Endodermal cell (in vitro differentiated cells): Measurements from ENCODE around the gene RALGPS2. TPM values are rescaled to one million over a fixed set of nuclear protein-coding genes. Genes with fewer than 3 reads are reported as not detected.
A peak's percentile ranks its signal among the peaks of the same experiment; 100 is the strongest.

ENCODE experiments used
- DNase-seq: peaks from one replicate; pipeline ENCODE4 v3.0.0-alpha.2; 2017
- H3K27ac ChIP-seq: 2 replicates; pipeline ENCODE4 v1.5.1; 2013; ENCODE audit warnings: mild to moderate bottlenecking, low read depth, low read length, moderate library complexity
- H3K27me3 ChIP-seq: 2 replicates; pipeline ENCODE4 v1.6.1; 2013; ENCODE audit warnings: mild to moderate bottlenecking, low read length, moderate library complexity; ENCODE audit not compliant: insufficient read depth, control insufficient read depth, poor library complexity, severe bottlenecking
- H3K36me3 ChIP-seq: 2 replicates; pipeline ENCODE4 v1.7.0; 2013; ENCODE audit warnings: mild to moderate bottlenecking, low read length, moderate library complexity; ENCODE audit not compliant: control insufficient read depth, insufficient read depth
- H3K4me1 ChIP-seq: one replicate; pipeline ENCODE4 v1.7.0; 2013; ENCODE audit warnings: low read length; ENCODE audit not compliant: control insufficient read depth, insufficient read depth
- H3K4me3 ChIP-seq: 2 replicates; pipeline ENCODE4 v1.5.1; 2013; ENCODE audit warnings: mild to moderate bottlenecking, low read length, moderate library complexity
- H3K9ac ChIP-seq: 2 replicates; pipeline ENCODE4 v1.6.1; 2013; ENCODE audit warnings: mild to moderate bottlenecking, low read length, moderate library complexity; ENCODE audit not compliant: poor library complexity, severe bottlenecking; ENCODE audit errors: extremely low read depth
- H3K9me3 ChIP-seq: 2 replicates; pipeline ENCODE4 v1.6.1; 2013; ENCODE audit warnings: mild to moderate bottlenecking, low read length, moderate library complexity; ENCODE audit not compliant: control insufficient read depth
- H3K27ac Mint-ChIP-seq: 2 replicates; pipeline ENCODE4 v1.8.0; 2020; ENCODE audit warnings: mixed read lengths
- H3K27me3 Mint-ChIP-seq: 2 replicates; pipeline ENCODE4 v1.8.0; 2021; ENCODE audit warnings: mild to moderate bottlenecking, mixed read lengths; ENCODE audit not compliant: insufficient read depth
- H3K36me3 Mint-ChIP-seq: 2 replicates; pipeline ENCODE4 v1.8.0; 2020; ENCODE audit warnings: low read depth, mixed read lengths
- H3K4me1 Mint-ChIP-seq: 2 replicates; pipeline ENCODE4 v1.8.0; 2020; ENCODE audit warnings: mixed read lengths
- H3K4me3 Mint-ChIP-seq: 2 replicates; pipeline ENCODE4 v1.8.0; 2020; ENCODE audit warnings: mild to moderate bottlenecking, moderate library complexity, mixed read lengths
- H3K9me3 Mint-ChIP-seq: 2 replicates; pipeline ENCODE4 v1.8.0; 2020; ENCODE audit warnings: mild to moderate bottlenecking, mixed read lengths
- WGBS, 2 experiments: methylation state at CpG; one replicate each; pipeline versions ENCODE4 v1.1.5 to v1.1.7; 2013; ENCODE audit warnings: missing lambda C conversion rate in 2 of 2, mixed read lengths in 1 of 2; ENCODE audit not compliant: insufficient coverage in 1 of 2, insufficient read length in 1 of 2; 5-methylcytosine and 5-hydroxymethylcytosine counted together
- total RNA-seq, 2 donors: library from RNA; stranded (reverse); fragmentation: NEBNext Ultra II Directional in 1 of 2; extraction: Animal tissue kit (Norgen Biotek cat#: 25700) in 1 of 2; gene quantifications; 2 replicates in 1 of 2; 3 replicates in 1 of 2; pipeline ENCODE4 v1.2.1, GENCODE V29; 2021
- TF ChIP-seq, protein P1 (sequence below): fragments of 200-600 bp; sonication (generic); conservative IDR thresholded peaks from 2 replicates; pipeline ENCODE4 v1.5.0; 2021; ENCODE audit warnings: antibody characterized with exemption, mild to moderate bottlenecking

Gene RALGPS2
- total RNA-seq, 2 donors from 2014 or later = 56.6 to 73.1 TPM

DNA sequence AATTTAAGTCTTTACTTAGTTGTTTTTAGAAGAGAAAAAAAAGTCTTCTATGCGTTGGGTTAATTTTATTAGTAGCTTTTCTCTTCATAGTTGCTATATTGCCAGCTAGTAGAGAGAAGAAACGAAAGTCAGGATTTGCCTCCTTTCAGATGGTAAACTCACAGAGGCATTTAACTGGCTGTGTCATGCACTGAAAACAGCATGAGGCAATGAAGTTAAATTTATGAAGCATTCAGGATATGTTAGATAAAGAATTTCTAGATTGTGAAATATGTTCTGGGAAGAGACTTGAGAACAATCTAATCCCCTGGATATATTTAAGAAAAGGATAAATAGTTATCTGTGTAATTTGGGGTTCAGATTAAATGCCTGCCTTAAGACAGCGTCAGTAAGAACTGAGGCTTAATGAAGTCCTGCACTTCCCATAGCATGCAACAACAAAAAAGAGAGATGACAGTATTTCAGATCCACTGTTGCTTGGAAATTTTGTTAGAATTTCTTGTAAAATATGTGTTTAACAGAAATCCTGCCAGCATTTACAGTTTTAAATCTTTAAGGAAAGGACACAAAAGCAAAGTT lies 144.2 kb downstream of the RALGPS2 start:
- H3K4me3 ChIP-seq = no peak overlapping the region
- 42 to 43% methylated on average over 3 of the region's 3 CpGs for WGBS, 2 experiments
- Mint-ChIP-seq H3K4me3 (no peak overlapping the region), H3K27ac (no peak overlapping the region), H3K4me1 (peaks cover 20% of the 10 kb centered on the region), H3K27me3 (no peaks in the 10 kb centered on the region), H3K9me3 (no peaks in the 10 kb centered on the region), H3K36me3 (peaks cover 1% of the 10 kb centered on the region)
- H3K27ac ChIP-seq = no peak overlapping the region
- H3K27me3 ChIP-seq = no peaks in the 10 kb centered on the region
- H3K9ac ChIP-seq = no peak overlapping the region
- TF ChIP-seq, protein P1, sequence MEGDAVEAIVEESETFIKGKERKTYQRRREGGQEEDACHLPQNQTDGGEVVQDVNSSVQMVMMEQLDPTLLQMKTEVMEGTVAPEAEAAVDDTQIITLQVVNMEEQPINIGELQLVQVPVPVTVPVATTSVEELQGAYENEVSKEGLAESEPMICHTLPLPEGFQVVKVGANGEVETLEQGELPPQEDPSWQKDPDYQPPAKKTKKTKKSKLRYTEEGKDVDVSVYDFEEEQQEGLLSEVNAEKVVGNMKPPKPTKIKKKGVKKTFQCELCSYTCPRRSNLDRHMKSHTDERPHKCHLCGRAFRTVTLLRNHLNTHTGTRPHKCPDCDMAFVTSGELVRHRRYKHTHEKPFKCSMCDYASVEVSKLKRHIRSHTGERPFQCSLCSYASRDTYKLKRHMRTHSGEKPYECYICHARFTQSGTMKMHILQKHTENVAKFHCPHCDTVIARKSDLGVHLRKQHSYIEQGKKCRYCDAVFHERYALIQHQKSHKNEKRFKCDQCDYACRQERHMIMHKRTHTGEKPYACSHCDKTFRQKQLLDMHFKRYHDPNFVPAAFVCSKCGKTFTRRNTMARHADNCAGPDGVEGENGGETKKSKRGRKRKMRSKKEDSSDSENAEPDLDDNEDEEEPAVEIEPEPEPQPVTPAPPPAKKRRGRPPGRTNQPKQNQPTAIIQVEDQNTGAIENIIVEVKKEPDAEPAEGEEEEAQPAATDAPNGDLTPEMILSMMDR = no peak
- H3K9me3 ChIP-seq = no peaks in the 10 kb centered on the region
- H3K36me3 ChIP-seq = peaks cover 5% of the 10 kb centered on the region
- DNase-seq = no peak
- H3K4me1 ChIP-seq = peaks cover 10% of the 10 kb centered on the region

DNA sequence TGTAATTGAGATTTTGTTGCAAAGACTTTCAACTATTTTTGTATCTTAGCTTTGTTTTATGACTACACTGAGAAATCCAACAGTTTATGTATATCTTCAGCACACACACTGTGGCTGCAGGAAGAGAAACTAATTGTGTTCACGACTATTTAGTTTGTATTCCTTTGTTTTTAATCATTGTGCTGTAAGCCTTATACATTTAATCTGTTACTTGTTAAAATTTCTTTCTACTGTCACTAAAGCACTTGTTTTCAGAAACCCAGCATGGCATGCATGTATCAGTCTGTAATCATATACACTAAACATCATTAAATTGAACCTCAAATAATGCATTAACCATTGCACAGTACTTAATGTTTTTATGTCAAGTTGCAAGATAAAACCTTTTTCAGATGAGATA lies 145.2 kb downstream of the RALGPS2 start:
- peak overlapping the region; percentile 11 for H3K9ac ChIP-seq

DNA sequence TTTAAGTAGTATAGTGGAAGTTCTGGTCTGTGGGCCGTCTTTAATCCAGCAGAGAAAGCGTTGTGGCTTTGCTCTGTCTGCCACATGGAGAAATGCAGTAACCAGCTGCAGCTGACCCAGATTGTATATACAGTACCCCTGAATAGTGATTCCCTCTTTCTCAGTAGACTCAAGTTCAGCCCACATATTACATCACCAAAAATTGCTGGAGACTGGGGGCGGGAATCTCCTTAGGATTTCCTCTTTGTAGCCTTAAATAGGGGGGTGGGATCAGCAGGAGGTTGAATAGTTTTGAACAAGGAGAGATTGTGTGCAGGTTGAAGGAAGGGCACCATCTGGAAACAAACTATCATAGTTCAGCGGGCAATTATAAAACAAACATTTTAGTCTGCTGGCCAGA lies 145.9 kb downstream of the RALGPS2 start, which contains the start of gene ANGPTL1:
ANGPTL1 (minus strand) TSS at position 134 of the 400 bp plus-strand sequence. CDS start 5,301 bp downstream, outside the sequence.
- Histone ChIP-seq H3K9me3 (no peaks in the 10 kb centered on the region), H3K9ac (peak within 1 kb of the TSS; percentile 11), H3K4me3 (no peak within 1 kb of the TSS), H3K27ac (peak within 1 kb of the TSS; percentile 26), H3K36me3 (no peaks in the 10 kb centered on the region), H3K27me3 (no peaks in the 10 kb centered on the region), H3K4me1 (peaks cover 10% of the 10 kb centered on the region)
- H3K4me3 Mint-ChIP-seq = no peak within 1 kb of the TSS
- no peaks in the 10 kb centered on the region for H3K27me3 Mint-ChIP-seq
- peak; percentile 47 for DNase-seq
- 49 to 60% methylated on average over 3 to 4 of the region's 4 CpGs for WGBS, 2 experiments
- peaks cover 20% of the 10 kb centered on the region for H3K4me1 Mint-ChIP-seq
- H3K27ac Mint-ChIP-seq = peak within 1 kb of the TSS; percentile 52
- TF ChIP-seq, protein P1 = no peak
- no peaks in the 10 kb centered on the region for H3K9me3 Mint-ChIP-seq
- no peaks in the 10 kb centered on the region for H3K36me3 Mint-ChIP-seq

More for the DNA sequence above, 145.2 kb downstream of the RALGPS2 start:
- Mint-ChIP-seq H3K27ac (no peak overlapping the region), H3K36me3 (peaks cover 1% of the 10 kb centered on the region), H3K4me3 (no peak overlapping the region), H3K4me1 (peaks cover 20% of the 10 kb centered on the region), H3K27me3 (no peaks in the 10 kb centered on the region), H3K9me3 (no peaks in the 10 kb centered on the region)
- peaks cover 3% of the 10 kb centered on the region for H3K36me3 ChIP-seq
- TF ChIP-seq, protein P1 = no peak
- H3K27me3 ChIP-seq = no peaks in the 10 kb centered on the region
- no peak overlapping the region for H3K27ac ChIP-seq
- no peaks in the 10 kb centered on the region for H3K9me3 ChIP-seq
- WGBS, 2 experiments = no CpG with 5 or more reads among the region's 1 CpG
- H3K4me1 ChIP-seq = peaks cover 10% of the 10 kb centered on the region
- H3K4me3 ChIP-seq = no peak overlapping the region
- DNase-seq = no peak
